GM21423 (cell line): Measurements from ENCODE around the gene RAB31.

ENCODE experiments used
- ATAC-seq: cut with Tn5 transposase; IDR thresholded peaks from one replicate; pipeline ENCODE4 v1.9.1; 2021; ENCODE audit warnings: mild to moderate bottlenecking, moderate library complexity; ENCODE audit not compliant: unreplicated experiment

The RAB31 gene

GRCh38 chr18:9711361-9712129, 3.4 kb downstream of the RAB31 start:
- peak; percentile 52 for ATAC-seq

- ATAC-seq = no peak
Observed at GRCh38 chr18:9712130-9712577, 4.1 kb downstream of the RAB31 start.

GRCh38 chr18:9712611-9713010, 4.5 kb downstream of the RAB31 start:
- no peak for ATAC-seq

GRCh38 chr18:9714266-9715087, 6.4 kb downstream of the RAB31 start:
- ATAC-seq = no peak

- ATAC-seq = no peak
Observed at GRCh38 chr18:9715088-9715343, 6.9 kb downstream of the RAB31 start.

GRCh38 chr18:9715978-9716774, 8.1 kb downstream of the RAB31 start:
- no peak for ATAC-seq

- peak; percentile 57 for ATAC-seq
Observed at GRCh38 chr18:9716780-9717563, 8.9 kb downstream of the RAB31 start.

GRCh38 chr18:9719421-9719981, 11.4 kb downstream of the RAB31 start:
- ATAC-seq = no peak

- no peak for ATAC-seq
Observed at GRCh38 chr18:9720327-9720726, 12.2 kb downstream of the RAB31 start.

- ATAC-seq = no peak
Observed at GRCh38 chr18:9721893-9722550, 13.9 kb downstream of the RAB31 start.

- no peak for ATAC-seq
Observed at GRCh38 chr18:9722691-9723090, 14.6 kb downstream of the RAB31 start.

- no peak for ATAC-seq
Observed at GRCh38 chr18:9724797-9725585, 16.9 kb downstream of the RAB31 start.

- ATAC-seq = no peak
Observed at GRCh38 chr18:9726175-9726574, 18.1 kb downstream of the RAB31 start.

- ATAC-seq = no peak
Observed at GRCh38 chr18:9726936-9727335, 18.8 kb downstream of the RAB31 start.

GRCh38 chr18:9730786-9731185, 22.7 kb downstream of the RAB31 start:
- no peak for ATAC-seq

GRCh38 chr18:9731380-9731779, 23.3 kb downstream of the RAB31 start:
- ATAC-seq = no peak

- no peak for ATAC-seq
Observed at GRCh38 chr18:9732031-9732430, 23.9 kb downstream of the RAB31 start.

- no peak for ATAC-seq
Observed at GRCh38 chr18:9734189-9734588, 26.1 kb downstream of the RAB31 start.

GRCh38 chr18:9735238-9735637, 27.1 kb downstream of the RAB31 start:
- ATAC-seq = no peak
